GM21526 (cell line): ENCODE measurements around the gene DCTD.

Source experiments
- ATAC-seq: cut with Tn5 transposase; IDR thresholded peaks from one replicate; pipeline ENCODE4 v1.9.1; 2021; ENCODE audit warnings: moderate library complexity; ENCODE audit not compliant: unreplicated experiment, low FRiP score

DCTD gene

DNA sequence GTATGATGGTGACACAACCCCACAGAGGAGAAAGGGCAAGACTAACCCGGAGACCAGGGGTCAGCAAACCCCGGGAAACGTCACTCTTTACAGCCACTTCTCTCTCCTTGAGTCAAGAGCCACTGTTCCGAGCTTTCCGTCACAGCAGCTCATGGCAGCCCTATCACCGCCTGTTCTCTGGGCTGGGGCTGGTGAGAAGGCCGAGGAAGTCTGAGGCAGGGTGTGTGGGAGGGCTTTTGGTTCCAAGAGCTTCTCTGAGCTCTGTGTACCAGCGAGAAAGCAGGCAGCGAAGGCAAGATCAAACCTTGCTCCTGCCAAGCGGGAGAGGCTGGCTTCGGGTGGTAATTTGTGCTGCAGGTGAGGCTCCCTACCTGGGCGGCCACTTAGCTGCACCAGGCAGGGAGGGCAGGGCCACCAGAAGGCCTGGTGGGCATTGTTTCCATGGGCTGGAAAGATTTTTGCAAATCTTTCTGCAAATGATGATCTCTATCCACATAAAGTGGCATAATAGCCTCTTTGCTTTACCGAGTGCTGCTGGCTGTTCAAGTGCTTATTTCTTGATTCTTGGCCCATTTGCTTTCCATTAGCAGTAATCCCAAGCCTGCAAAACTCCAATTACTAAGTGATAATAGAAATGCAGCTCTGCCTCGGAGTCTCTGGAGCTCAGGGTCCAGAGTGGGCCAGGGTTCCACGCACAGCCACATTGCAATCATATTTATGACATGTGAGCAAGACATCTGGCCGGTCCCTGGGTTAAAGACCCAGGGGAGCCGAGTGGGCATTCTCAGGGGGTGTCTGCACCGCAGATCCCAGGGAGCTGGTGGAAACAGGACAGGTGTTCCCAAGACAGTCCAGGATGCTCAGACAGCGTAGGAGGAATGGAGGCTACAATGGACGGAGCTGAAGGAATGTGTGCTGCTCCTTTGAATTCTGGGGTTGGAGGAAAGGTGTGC lies 41.5 kb downstream of the DCTD start:
- ATAC-seq: no peak

GRCh38 chr4:182874797-182875345 lies 42.3 kb downstream of the DCTD start:
- no peak for ATAC-seq

GRCh38 chr4:182874304-182874751 lies 42.9 kb downstream of the DCTD start:
- ATAC-seq: no peak

- no peak for ATAC-seq
Measured at GRCh38 chr4:182873726-182874125, 43.5 kb downstream of the DCTD start.

- ATAC-seq: no peak
Measured at GRCh38 chr4:182873289-182873688, 43.9 kb downstream of the DCTD start.

GRCh38 chr4:182872886-182873285 lies 44.3 kb downstream of the DCTD start:
- no peak for ATAC-seq

- ATAC-seq: no peak
Measured at GRCh38 chr4:182871616-182872015, 45.6 kb downstream of the DCTD start.

GRCh38 chr4:182869697-182870096 lies 47.5 kb downstream of the DCTD start:
- no peak for ATAC-seq

DNA sequence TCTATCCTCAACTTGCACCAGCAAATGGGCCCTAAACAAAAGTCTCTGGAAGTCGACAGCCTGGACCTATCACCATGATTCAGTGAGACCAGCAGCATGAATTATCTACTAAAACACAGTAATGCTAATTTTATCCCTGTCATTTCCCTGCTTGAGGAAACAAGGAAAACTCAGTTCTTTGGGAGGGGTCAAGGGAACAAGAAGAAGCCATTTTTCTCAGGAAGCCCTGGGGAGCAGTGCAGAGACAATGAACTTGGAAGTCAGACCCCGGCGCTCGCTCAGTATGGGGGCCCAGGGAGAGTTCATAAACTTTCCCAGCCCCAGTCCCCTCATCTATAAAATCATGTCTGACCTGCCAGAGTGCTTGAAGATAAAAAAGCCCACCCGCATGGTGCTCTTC lies 50.4 kb downstream of the DCTD start:
- ATAC-seq: no peak

- ATAC-seq: no peak
Measured at GRCh38 chr4:182863501-182863900, 53.7 kb downstream of the DCTD start.

GRCh38 chr4:182862921-182863320 lies 54.3 kb downstream of the DCTD start:
- ATAC-seq: no peak

DNA sequence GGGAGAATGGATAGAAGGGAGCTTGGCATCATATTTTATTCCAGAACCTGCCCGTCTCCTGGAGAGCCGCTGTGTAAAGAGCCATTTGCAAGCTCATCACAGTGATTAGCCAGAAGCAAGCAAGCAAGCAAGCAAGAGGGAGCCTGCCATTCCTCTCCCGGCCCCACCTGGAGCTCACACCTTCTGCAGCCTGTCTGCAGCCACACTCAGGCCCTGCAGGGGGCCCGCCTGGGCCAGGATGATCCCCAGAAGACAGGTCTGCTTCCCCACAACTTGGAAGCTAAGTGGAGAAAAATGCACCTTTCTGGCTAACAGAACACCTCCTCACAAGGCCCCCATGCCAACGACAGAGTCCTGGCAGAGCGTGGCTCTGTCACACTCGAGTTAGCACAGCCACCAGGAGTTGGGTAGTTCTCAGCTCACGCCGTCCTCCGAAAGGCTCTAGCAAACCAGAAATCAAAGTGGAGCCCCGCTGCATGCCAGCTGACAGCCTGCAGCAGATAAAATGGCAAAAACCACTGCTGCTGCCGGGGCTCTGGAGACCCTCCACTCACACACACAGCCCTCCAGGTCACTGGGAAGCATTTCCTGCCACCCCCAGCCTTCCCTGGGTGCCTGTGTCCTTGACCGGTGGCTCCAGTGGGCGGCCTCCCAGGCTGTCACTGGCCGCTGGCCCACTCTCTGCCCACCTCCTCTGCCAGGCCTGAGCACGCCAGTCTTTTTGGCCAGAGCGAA lies 54.9 kb downstream of the DCTD start:
- ATAC-seq: no peak

DNA sequence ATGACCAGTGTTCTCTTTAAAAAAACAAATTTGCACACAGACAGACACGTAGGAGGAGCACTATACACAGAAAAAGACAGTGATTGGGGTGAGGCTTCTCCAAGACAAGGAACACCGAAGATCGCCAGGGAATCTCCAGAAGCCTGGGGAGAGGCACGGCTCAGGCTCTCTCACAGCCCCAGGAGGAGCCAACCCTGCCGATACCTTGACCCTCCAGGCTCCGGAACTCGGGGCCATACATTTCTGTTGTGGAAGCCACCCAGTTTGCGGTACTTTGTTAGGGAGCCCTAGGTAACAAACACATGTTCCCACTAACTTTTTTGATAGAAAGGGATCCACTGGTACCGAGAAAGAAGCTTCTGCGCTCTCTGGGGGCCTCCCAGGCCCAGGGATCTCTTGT lies 55.8 kb downstream of the DCTD start:
- no peak for ATAC-seq

DNA sequence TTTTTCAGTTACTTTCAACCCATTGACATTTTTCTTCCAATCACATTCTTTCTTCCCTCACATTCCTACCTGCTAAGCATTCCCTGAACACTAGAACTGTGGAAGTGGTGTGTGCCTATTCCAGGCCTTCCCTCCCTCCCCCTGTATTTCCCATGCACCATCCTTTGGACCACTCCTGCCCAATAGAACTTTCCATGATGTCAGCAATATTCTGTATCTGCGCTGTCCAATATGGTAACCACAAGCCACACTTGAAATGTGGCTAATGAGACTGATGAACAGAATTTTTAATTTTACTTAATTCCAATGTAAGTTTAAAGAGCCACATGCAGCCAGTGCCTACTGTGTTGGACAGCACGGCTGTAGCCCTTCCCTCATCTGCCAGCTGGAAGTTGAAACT lies 57.5 kb downstream of the DCTD start:
- no peak for ATAC-seq

DNA sequence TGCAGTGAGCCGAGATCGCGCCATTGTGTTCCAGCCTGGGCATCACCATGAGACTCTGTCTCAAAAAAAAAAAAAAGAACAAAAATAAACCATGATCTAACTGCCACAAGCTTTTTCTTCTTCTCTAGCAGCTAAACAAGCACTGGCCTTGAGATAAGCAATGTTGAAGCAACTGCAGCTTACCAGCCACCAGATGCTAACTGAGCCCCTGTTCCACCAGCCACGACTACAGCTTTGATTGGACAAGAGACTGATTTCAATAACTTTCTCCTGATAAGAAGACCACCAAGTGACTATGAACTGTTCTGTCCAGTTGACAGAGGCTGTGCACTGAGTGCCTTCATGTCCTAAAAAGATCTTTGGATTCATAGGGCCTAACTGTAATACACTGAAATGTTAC lies 58.5 kb downstream of the DCTD start:
- no peak for ATAC-seq

- ATAC-seq: no peak
Measured at GRCh38 chr4:182856862-182857261, 60.3 kb downstream of the DCTD start.

DNA sequence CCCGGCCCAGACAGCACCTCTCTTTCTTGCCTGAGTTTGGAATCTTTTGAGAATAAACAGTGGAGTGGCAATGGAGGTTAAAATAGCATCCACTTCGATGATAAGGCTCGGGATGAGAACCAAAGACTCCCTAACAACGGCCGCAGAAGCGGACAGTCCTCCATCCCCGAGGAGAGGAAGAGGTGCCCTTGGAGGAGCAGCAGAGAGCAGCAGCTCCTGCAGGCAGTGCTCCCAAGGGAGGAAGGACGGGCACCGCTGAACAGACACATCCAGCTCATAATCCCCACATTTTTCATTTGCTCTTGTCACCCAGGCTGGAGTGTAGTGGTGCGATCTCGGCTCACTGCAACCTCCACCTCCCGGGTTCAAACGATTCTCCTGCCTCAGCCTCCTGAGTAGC lies 61.3 kb downstream of the DCTD start:
- no peak for ATAC-seq

DNA sequence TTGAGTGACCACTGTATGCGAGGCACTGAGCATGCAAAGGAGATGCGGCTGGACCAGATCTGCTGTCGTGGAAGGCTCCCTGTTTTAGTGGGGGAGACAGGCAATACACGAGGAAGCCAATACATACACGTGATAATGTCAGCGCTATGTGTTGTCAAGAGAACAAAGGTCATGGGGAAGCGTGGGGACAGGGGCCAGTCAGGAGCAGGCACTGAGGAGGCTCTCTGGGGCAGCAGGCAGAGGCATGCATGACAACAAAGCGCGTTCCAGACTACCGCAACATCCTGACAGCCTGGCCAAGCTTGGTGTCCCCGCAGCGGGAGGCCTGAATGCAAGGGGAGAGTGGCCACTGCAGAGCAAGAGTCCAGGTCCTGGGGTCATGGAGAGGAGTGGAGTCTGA lies 61.9 kb downstream of the DCTD start:
- no peak for ATAC-seq

DNA sequence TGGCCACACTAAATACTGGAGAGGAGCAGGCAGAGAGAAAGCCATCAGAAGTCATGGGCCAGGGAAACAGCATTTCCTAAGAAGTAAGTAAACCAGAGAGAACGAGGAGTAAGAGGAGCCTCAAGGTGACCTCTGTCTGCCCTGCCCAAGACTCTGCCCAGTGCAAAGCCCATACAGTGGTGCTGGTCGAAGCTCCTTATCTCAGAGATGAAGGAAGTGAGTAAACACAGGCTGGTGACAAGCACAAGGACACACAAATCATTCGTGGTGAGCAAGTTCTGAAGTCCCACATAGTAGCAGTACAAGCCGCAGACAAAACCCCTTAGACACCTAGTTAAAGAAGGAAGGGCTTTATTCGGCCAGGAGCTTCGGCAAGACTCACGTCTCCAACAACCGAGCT lies 62.7 kb downstream of the DCTD start:
- ATAC-seq: no peak

DNA sequence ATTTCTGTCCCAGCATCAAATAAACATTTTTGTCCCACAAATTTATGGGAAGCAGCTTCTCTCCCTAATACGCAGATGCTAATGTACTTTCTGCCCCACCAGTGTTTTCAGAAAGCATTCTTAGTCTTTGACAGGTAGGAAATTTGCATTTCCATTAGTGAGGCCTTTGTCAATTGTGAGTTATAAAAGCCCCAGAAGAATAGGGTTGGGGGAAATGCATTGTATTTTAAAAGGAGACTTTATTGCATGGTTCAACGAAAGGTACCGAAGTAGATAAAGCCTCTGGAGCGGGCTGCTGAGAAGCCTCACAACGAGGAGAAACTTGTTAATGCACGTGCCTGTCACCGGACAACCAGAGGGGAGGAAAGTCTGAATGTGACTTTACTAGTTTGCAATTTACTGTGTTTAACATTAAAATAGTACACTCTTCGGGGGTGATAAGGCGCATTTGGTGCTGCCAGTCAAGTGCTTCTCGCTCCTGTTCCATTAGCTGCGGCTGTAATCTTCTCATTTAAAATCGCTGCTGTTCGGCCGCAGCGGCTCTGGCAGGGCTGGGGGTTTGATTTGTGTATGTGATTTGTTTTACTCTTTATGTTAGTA lies 63.4 kb downstream of the DCTD start:
- ATAC-seq: no peak

DNA sequence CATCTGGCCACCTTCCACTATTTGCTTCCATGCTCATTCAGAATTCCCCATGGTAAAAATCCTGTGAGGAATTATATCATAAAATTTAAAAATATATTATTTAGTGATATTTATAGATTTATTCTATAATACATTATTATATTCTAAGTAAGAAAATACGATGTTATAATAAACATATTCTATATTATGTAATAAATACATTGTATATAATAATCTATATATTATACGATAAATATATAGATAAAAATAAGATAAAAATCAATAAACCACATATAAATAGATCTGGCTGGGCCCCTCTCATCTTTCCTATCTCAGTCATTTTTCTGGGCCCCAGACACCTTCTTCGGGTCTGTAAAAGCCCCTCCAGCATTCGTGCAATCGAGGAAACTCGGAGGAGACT lies 68.5 kb downstream of the DCTD start:
- ATAC-seq: no peak
